ENCODE measurements around the gene ACKR4. TPM values are rescaled to one million over a fixed set of nuclear protein-coding genes. Genes with fewer than 3 reads are reported as not detected.
A peak's percentile ranks its signal among the peaks of the same experiment; 100 is the strongest.
"Not testable (repeated sequence)": the region's sequence is repeated elsewhere in the genome, so short reads cannot be mapped to it uniquely, and the experiment has no call there.

Gene ACKR4
- total RNA-seq, 2 experiments from 2014 or later, result 0.10 to 0.18 TPM

DNA sequence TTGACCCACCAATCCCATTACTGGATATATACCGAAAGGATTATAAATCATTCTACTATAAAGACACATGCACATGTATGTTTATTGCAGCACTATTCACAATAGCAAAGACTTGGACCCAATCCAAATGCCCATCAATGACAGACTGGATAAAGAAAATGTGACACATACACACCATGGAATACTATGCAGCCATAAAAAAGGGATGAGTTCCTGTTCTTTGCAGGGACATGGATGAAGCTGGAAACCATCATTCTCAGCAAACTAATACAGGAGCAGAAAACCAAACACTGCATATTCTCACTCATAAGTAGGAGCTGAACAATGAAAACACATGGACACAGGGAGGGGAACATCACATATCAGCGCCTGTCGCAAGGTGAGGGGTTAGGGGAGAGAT, 18.2 kb downstream of the ACKR4 start:
- not testable (repeated sequence) for H3K4me3 Mint-ChIP-seq, DNase-seq, H3K9me3 Mint-ChIP-seq, H3K4me1 Mint-ChIP-seq, H3K27me3 Mint-ChIP-seq
- Mint-ChIP-seq H3K27ac (peak overlapping the region; percentile 51), H3K36me3 (peaks cover 53% of the 10 kb centered on the region)

DNA sequence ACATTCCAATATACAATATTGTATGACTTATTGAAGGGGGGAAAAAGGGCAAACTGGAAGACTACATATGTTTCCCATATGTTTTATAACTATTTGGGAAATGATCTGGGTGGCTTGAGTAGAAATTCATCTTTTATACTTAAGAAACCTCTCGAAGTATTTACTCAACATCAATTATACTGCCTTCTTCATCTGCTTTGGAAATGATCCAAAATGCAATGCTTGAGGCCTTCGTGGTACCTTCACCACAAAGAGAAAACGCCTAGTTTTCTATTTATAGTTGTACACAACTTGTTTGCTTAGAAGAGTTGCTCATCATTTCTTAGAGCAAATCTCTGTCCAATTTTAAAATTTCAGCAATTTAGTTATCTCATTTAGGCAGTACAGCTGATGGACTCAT, 18.8 kb downstream of the ACKR4 start:
- Mint-ChIP-seq H3K27ac (no peak overlapping the region), H3K4me1 (no peaks in the 10 kb centered on the region), H3K4me3 (no peak overlapping the region), H3K27me3 (no peaks in the 10 kb centered on the region), H3K36me3 (peaks cover 54% of the 10 kb centered on the region), H3K9me3 (peaks cover 6% of the 10 kb centered on the region)
- DNase-seq, result no peak

DNA sequence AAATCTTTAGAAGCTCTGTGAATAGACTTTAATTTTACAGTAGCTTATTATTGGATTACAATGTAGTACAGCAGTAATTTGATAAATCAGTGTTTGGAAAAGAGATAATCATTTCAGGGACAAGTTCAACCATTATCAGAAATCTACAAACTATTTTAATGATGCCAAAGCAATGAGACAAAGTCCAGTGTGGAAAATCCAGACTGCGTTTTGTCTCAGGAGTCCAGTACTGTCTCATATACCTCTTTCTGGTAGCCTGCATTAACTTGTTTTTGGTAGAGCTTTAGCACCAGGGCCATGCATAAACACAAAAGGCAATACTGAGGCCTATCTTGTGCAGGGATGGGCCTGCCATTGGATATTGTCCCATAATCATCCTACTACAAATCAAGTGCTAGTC, 19.7 kb downstream of the ACKR4 start:
- Mint-ChIP-seq H3K4me3 (no peak overlapping the region), H3K36me3 (peaks cover 51% of the 10 kb centered on the region), H3K27me3 (no peaks in the 10 kb centered on the region), H3K27ac (no peak overlapping the region), H3K4me1 (peaks cover 3% of the 10 kb centered on the region), H3K9me3 (peaks cover 6% of the 10 kb centered on the region)
- DNase-seq, result no peak

DNA sequence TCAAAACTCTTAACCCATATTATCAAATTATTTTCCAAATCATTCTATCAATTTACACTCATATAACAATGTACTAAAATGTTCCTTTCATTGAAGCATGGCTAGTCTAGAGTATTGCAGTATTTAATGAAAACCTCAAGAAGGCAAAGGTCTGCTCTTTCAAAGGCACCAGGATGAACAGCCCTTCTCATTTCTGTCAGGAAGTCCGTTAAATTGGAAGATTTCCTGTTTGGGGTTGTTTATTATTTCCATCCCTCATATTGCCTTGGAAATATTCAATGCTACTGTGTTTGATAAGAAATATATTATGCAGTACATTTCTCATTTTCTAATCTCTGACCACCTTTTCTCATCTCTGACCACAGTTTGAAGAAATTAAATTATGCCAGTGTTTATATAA, 25.1 kb downstream of the ACKR4 start:
- peaks cover 9% of the 10 kb centered on the region for H3K4me1 Mint-ChIP-seq
- no peaks in the 10 kb centered on the region for H3K9me3 Mint-ChIP-seq
- no peak for DNase-seq
- H3K27ac Mint-ChIP-seq, result no peak overlapping the region
- peaks cover 27% of the 10 kb centered on the region for H3K36me3 Mint-ChIP-seq
- H3K4me3 Mint-ChIP-seq, result no peak overlapping the region
- no peaks in the 10 kb centered on the region for H3K27me3 Mint-ChIP-seq

DNA sequence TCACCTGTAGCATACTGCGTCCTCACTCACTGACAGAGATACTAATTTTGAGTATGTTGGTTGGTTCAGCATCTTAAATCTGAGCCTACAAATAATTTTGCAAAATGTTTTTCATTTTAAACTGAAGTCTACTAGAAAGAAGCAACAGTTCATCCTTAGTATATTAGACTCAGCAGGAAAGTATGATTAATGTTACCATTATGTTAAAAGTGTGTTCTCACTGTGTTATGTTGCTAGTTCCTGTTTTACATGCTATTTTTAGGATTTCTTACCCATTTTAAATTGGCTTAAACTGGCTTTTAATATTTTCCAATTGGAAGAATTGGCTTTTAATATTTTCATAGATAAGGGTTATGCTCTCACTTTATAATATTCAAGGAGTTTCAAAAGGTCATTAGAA, 25.7 kb downstream of the ACKR4 start:
- Mint-ChIP-seq H3K9me3 (no peaks in the 10 kb centered on the region), H3K27me3 (no peaks in the 10 kb centered on the region), H3K27ac (no peak overlapping the region)

DNA sequence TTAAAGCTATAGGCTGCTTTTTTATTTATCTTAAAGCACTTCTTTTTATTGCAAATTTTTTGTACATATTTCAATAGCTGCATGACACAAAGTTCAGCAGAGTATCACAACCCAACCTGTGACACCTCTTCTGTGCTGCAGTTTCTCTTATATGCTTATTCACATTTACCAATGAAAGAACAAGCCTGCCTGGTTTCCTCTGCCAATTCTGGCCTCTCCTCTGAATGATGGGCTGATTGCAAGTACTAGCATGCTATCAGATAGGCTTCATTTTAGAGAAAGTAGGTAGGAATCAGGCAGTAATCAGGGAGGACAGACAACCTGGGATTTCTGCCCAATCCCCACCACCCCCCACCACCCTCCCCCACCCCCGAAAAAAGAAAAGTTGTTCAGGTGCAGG, 26.6 kb downstream of the ACKR4 start:
- H3K36me3 Mint-ChIP-seq, result peaks cover 25% of the 10 kb centered on the region

More for the DNA sequence above, 25.7 kb downstream of the ACKR4 start:
- no peak for DNase-seq
- peaks cover 21% of the 10 kb centered on the region for H3K36me3 Mint-ChIP-seq
- no peak overlapping the region for H3K4me3 Mint-ChIP-seq
- H3K4me1 Mint-ChIP-seq, result peaks cover 9% of the 10 kb centered on the region

DNA sequence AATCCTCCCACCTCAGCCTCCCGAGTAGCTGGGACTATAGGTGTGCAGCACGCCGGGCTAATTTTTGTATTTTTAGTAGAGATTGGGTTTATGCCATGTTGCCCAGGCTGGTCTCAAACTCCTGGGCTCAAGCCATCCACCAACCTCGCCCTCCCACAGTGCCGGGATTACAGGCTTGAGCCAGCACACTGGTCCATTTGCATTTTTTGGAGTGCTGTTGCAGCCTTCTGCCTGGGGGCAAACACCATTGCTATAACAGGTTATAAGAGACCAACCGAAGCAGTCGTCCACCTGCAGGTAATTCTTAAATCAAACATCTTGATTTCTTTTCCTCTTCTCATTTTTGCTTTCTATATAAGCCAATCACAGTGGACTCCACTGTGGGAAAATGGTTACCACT, 27.7 kb downstream of the ACKR4 start:
- no peak for DNase-seq
- Mint-ChIP-seq H3K27me3 (no peaks in the 10 kb centered on the region), H3K4me3 (no peak overlapping the region), H3K36me3 (peaks cover 28% of the 10 kb centered on the region), H3K9me3 (no peaks in the 10 kb centered on the region), H3K27ac (no peak overlapping the region), H3K4me1 (peaks cover 12% of the 10 kb centered on the region)

More for the DNA sequence above, 26.6 kb downstream of the ACKR4 start:
- H3K27me3 Mint-ChIP-seq, result no peaks in the 10 kb centered on the region
- H3K4me1 Mint-ChIP-seq, result peaks cover 9% of the 10 kb centered on the region
- no peak overlapping the region for H3K27ac Mint-ChIP-seq
- H3K4me3 Mint-ChIP-seq, result no peak overlapping the region
- H3K9me3 Mint-ChIP-seq, result no peaks in the 10 kb centered on the region
- DNase-seq, result no peak

DNA sequence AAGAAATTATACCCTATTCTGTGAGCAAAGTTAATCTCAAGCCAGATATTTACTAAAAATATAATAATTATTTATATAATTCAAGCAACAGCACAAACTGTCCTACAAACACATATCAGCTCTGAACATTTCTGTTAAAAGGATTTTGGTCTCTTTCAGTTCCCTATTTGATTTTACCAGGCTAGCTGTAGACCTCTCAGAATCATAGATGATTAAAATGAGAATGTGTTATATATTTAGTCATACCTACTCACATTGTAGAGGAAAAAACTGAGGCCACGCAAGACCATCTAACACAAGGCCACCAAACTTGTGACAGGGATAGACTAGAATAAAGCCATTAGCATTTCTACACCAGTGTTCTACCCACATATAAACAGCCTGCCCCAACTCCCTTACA, 28.5 kb downstream of the ACKR4 start:
- Mint-ChIP-seq H3K27ac (no peak overlapping the region), H3K4me1 (peaks cover 16% of the 10 kb centered on the region)

DNA sequence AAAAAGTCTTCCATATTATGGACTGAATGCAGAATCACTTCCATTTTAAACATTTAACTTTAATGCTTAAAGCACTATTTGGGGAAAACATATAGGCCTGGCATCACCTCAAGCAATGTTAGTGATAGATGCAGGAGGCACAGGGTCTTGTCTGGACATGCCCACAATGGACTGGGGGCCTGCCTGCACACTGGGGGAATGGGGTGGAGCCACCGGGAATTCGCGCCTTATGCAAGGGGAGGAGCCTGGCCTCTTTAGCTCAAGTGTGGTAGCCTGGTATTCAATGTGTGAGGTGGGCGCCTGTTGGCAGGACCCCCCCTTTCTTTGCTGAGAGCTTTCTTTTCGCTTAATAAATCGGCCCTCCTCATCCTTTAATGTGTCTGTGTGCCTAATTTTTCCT, 29.9 kb downstream of the ACKR4 start:
- Mint-ChIP-seq H3K4me3 (no peak overlapping the region), H3K27me3 (no peaks in the 10 kb centered on the region), H3K9me3 (no peaks in the 10 kb centered on the region), H3K36me3 (peaks cover 16% of the 10 kb centered on the region), H3K4me1 (peaks cover 12% of the 10 kb centered on the region), H3K27ac (no peak overlapping the region)
- no peak for DNase-seq

More for the DNA sequence above, 28.5 kb downstream of the ACKR4 start:
- peaks cover 24% of the 10 kb centered on the region for H3K36me3 Mint-ChIP-seq
- DNase-seq, result no peak
- no peaks in the 10 kb centered on the region for H3K9me3 Mint-ChIP-seq
- no peak overlapping the region for H3K4me3 Mint-ChIP-seq
- no peaks in the 10 kb centered on the region for H3K27me3 Mint-ChIP-seq

DNA sequence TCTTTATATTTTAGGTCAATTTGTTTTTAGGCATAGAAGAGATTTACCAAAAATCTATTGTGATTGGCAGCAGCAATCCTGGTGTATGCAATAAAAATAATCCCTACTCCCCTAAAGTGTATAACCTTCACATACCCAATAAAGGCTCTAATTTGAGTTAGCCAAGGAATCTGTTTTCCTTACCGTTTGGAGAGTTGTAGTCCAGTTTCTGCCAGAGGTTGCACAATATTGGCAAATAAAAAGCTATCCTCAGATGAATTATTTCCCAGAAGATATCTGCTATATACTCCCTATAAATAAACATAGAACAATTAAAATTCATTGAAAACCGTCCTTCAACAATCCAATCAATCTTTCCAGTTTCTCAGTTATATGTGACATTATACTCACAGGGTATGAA, 31.1 kb downstream of the ACKR4 start:
- peaks cover 8% of the 10 kb centered on the region for H3K4me1 Mint-ChIP-seq
- no peaks in the 10 kb centered on the region for H3K27me3 Mint-ChIP-seq
- no peak for DNase-seq
- H3K9me3 Mint-ChIP-seq, result no peaks in the 10 kb centered on the region
- no peak overlapping the region for H3K4me3 Mint-ChIP-seq
- no peak overlapping the region for H3K27ac Mint-ChIP-seq
- peaks cover 20% of the 10 kb centered on the region for H3K36me3 Mint-ChIP-seq

DNA sequence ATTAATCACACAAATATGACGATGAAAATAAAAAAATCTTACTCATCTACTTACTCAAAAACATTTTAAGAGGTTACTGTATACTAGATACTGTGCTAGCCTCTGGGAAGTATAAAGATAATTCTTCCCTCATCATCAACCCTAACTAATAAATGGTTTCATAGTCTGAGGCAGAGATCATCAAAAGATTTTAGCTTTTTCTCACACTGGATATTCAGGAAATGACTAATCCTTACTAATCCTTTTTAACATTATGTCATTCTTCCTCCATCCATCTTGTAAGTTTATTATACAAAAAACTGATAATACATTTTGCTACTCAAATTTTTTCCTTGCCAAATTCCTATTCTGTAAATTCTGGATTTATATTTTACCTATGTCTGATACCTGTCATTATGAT, 32.9 kb downstream of the ACKR4 start:
- peaks cover 6% of the 10 kb centered on the region for H3K4me1 Mint-ChIP-seq
- H3K27ac Mint-ChIP-seq, result peak overlapping the region; percentile 45
- H3K9me3 Mint-ChIP-seq, result no peaks in the 10 kb centered on the region
- peaks cover 29% of the 10 kb centered on the region for H3K36me3 Mint-ChIP-seq
- H3K4me3 Mint-ChIP-seq, result no peak overlapping the region
- no peak for DNase-seq
- no peaks in the 10 kb centered on the region for H3K27me3 Mint-ChIP-seq

DNA sequence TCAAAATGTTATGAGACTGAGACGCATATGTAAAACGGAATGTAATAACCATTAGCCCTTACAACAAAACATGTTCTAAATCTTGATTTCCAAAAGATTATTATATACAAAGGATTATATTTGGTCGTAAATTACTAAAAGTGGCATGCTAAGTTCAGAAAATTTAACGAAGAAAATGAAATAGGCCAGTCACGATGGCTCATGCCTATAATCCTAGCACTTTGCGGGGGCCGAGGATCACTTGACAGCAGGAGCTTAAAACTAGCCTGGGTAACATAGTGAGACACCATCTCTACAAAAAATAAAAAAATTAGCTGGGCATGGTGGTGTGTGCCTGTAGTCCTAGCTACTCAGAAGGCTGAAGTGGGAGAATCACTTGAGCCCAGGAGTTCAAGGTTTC, 33.5 kb downstream of the ACKR4 start:
- DNase-seq, result no peak
- peaks cover 6% of the 10 kb centered on the region for H3K4me1 Mint-ChIP-seq
- H3K27ac Mint-ChIP-seq, result no peak overlapping the region
- H3K9me3 Mint-ChIP-seq, result no peaks in the 10 kb centered on the region
- no peak overlapping the region for H3K4me3 Mint-ChIP-seq
- H3K36me3 Mint-ChIP-seq, result peaks cover 33% of the 10 kb centered on the region
- no peaks in the 10 kb centered on the region for H3K27me3 Mint-ChIP-seq

DNA sequence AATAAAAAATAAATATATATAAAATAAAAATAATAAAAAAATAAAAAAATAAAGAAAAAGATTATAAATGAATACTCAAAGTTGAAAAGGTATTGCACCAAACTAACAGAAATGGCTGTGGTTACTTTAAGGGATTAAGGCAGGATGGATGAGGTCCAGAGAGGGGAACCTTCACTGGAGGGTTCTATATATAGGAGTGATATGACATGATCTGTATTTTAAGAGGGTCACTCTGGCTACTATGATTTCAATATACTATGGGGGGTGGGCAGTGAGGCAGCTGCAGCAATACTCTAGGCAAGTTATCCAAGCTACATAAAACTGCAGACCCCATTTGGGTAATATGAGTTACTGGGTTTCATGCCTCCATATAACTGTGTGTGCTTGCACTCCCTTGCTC, 38.0 kb downstream of the ACKR4 start:
- H3K27ac Mint-ChIP-seq, result no peak overlapping the region
- H3K4me1 Mint-ChIP-seq, result peaks cover 2% of the 10 kb centered on the region
- DNase-seq, result no peak
- no peaks in the 10 kb centered on the region for H3K27me3 Mint-ChIP-seq
- no peak overlapping the region for H3K4me3 Mint-ChIP-seq
- H3K9me3 Mint-ChIP-seq, result no peaks in the 10 kb centered on the region
- peaks cover 30% of the 10 kb centered on the region for H3K36me3 Mint-ChIP-seq

DNA sequence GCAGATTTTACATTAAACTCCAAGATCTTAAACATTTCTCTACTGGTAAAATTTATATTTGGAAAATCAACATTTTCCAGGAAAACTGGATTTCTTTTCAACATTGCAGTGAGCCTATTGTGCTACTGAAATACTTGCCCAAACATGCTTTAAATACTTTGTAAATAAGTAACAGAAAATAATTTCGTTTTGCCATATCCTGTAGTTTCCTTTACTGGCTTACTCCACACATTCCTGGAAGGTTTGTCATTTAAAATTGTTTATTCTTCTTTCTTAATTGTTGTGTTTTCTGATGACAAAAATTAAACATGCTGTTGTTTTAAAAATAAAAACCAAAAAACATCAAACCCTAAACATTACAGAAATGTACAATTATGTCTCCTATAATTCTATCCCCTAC, 40.5 kb downstream of the ACKR4 start:
- Mint-ChIP-seq H3K4me1 (no peaks in the 10 kb centered on the region), H3K36me3 (peaks cover 30% of the 10 kb centered on the region), H3K4me3 (no peak overlapping the region), H3K27me3 (no peaks in the 10 kb centered on the region), H3K9me3 (no peaks in the 10 kb centered on the region), H3K27ac (no peak overlapping the region)
- no peak for DNase-seq

DNA sequence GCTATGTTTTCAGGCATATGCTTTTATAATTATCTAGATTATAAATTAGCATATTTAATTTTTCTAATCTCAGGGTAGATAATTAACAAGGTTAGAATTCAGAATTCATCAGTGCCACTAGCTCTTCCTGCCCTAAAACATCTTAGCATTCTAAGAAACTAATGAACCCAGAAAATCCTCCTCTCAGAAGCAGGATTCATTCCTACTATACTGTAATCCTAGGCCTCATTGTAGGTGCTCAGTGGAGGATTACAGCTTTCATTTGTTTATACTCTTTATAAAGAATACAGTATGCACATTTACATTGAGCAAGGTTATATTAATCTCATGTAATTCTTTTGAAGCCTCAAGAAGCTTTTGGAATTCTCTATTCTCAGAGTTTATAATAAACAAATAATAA, 41.6 kb downstream of the ACKR4 start:
- no peak overlapping the region for H3K4me3 Mint-ChIP-seq
- H3K4me1 Mint-ChIP-seq, result no peaks in the 10 kb centered on the region
- peaks cover 24% of the 10 kb centered on the region for H3K36me3 Mint-ChIP-seq
- H3K9me3 Mint-ChIP-seq, result no peaks in the 10 kb centered on the region
- H3K27me3 Mint-ChIP-seq, result no peaks in the 10 kb centered on the region
- H3K27ac Mint-ChIP-seq, result no peak overlapping the region
- DNase-seq, result no peak

DNA sequence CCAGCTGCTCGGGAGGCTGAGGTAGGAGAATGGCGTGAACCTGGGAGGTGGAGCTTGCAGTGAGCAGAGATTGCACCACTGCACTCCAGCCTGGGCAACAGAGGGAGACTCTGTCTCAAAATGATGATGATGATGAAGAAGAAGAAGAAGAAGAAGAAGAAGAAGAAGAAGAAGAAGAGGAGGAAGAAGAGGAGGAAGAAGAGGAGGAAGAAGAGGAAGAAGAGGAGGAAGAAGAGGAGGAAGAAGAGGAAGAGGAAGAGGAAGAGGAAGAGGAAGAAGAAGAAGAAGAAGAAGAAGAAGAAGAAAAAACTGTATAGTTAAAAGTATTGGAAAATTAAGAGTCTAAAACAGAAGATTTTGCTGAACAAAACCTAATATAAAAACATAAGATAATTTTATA, 44.4 kb downstream of the ACKR4 start:
- not testable (repeated sequence) for H3K27me3 Mint-ChIP-seq, H3K27ac Mint-ChIP-seq, DNase-seq, H3K9me3 Mint-ChIP-seq, H3K4me1 Mint-ChIP-seq, H3K4me3 Mint-ChIP-seq
- H3K36me3 Mint-ChIP-seq, result peaks cover 10% of the 10 kb centered on the region
